Thyroid gland (tissue), 4 donors: ENCODE results near the gene PABPC1L. TPM values are rescaled to one million over a fixed set of nuclear protein-coding genes. Genes with fewer than 3 reads are reported as not detected.
A peak's percentile ranks its signal among the peaks of the same experiment; 100 is the strongest.
"Not testable (repeated sequence)": the region's sequence is repeated elsewhere in the genome, so short reads cannot be mapped to it uniquely, and the experiment has no call there.

Experiments
- DNase-seq, 2 donors: peaks; one replicate each; pipeline ENCODE4 v3.0.0-alpha.2; 2019
- H3K27ac ChIP-seq, 3 donors: fragments of 200-600 bp; sonication (generic); 1 replicate in 2 of 3; 2 replicates in 1 of 3; pipeline ENCODE4 v1.5.1; 2016 to 2019; ENCODE audit warnings: mild to moderate bottlenecking in 1 of 3, moderate library complexity in 1 of 3
- H3K27me3 ChIP-seq: fragments of 200-600 bp; sonication (generic); one replicate; pipeline ENCODE4 v1.5.1; 2019
- H3K36me3 ChIP-seq, 2 donors: fragments of 200-600 bp; sonication (generic); one replicate each; pipeline ENCODE4 v1.5.1; 2016 to 2019
- H3K4me1 ChIP-seq, 2 donors: fragments of 200-600 bp; sonication (generic); one replicate each; pipeline ENCODE4 v1.5.1; 2017 to 2019
- H3K4me3 ChIP-seq, 3 donors: fragments of 200-600 bp; sonication (generic); replicated peaks in 1 of 3; 1 replicate in 2 of 3; 2 replicates in 1 of 3; pipeline ENCODE4 v1.5.1; 2016; ENCODE audit warnings: mild to moderate bottlenecking in 1 of 3
- H3K9me3 ChIP-seq: fragments of 200-600 bp; sonication (generic); one replicate; pipeline ENCODE4 v1.5.1; 2017
- CTCF ChIP-seq, 6 experiments: fragments of 200-600 bp in 3 of 6; fragments of 450-650 bp in 3 of 6; sonication (generic) in 3 of 6; IDR thresholded peaks; one replicate each; pipeline ENCODE4 v1.5.1; 2016 to 2019; ENCODE audit warnings: antibody characterized with exemption in 6 of 6, mild to moderate bottlenecking in 2 of 6, inconsistent platforms in 1 of 6, moderate library complexity in 1 of 6
- POLR2A ChIP-seq, 2 donors: fragments of 450-650 bp; IDR thresholded peaks; one replicate each; pipeline ENCODE4 v1.6.1; 2017; ENCODE audit warnings: antibody characterized with exemption in 2 of 2, mild to moderate bottlenecking in 2 of 2, moderate library complexity in 1 of 2
- WGBS, 2 donors: methylation state at CpG; one replicate each; pipeline ENCODE4 v1.1.5; 2017; 5-methylcytosine and 5-hydroxymethylcytosine counted together
- intact Hi-C: fragments of 100-400 bp; cut with DNase I; formaldehyde crosslinking; loops from one replicate; pipeline ENCODE4 v1.15.1; 2023
- total RNA-seq, 4 donors: library from RNA; depleted of rRNA; stranded (reverse); fragments of >200 nt; gene quantifications; one replicate each; pipeline ENCODE4 v1.2.3, GENCODE V29; 2016

Gene PABPC1L
- total RNA-seq, 4 donors from 2014 or later, result 26.5 to 53.8 (median 31.9) TPM

GRCh38 chr20:44866703-44867335 lies 43.0 kb upstream of the PABPC1L start:
- no peak for TF ChIP-seq CTCF (IDR thresholded peaks at IDR 0.05)
- no peak for TF ChIP-seq POLR2A (IDR thresholded peaks at IDR 0.05)
- no peak overlapping the region for H3K27ac ChIP-seq
- WGBS, 2 donors, result 84 to 86% methylated on average over 8 of the region's 8 CpGs

GRCh38 chr20:44869471-44869870 lies 40.4 kb upstream of the PABPC1L start:
- Histone ChIP-seq H3K36me3 (no peaks in the 10 kb centered on the region), H3K4me1 (no peaks in the 10 kb centered on the region), H3K27me3 (no peaks in the 10 kb centered on the region), H3K4me3 (no peak overlapping the region), H3K27ac (no peak overlapping the region), H3K9me3 (no peaks in the 10 kb centered on the region)
- 81 to 86% methylated on average over 5 of the region's 5 CpGs for WGBS, 2 donors
- DNase-seq, result no peak
- TF ChIP-seq POLR2A (IDR thresholded peaks at IDR 0.05) (no peak), CTCF (IDR thresholded peaks at IDR 0.05) (no peak)
- intact Hi-C loops, result loop anchor here (5.0 kb wide), 2 partner anchors 122 to 187 kb away; partner anchors contain the start of gene KCNK15

More at GRCh38 chr20:44866703-44867335, 43.0 kb upstream of the PABPC1L start:
- no peak overlapping the region for H3K4me3 ChIP-seq
- peaks cover 19 to 25% of the 10 kb centered on the region in 2 donors for H3K4me1 ChIP-seq
- no peaks in the 10 kb centered on the region for H3K9me3 ChIP-seq
- no peak for DNase-seq
- H3K27me3 ChIP-seq, result no peaks in the 10 kb centered on the region
- intact Hi-C loops, result loop anchor here (5.0 kb wide), 2 partner anchors 120 to 185 kb away; partner anchors contain the start of gene KCNK15
- H3K36me3 ChIP-seq, result no peaks in the 10 kb centered on the region

- 89 to 91% methylated on average over 4 of the region's 4 CpGs for WGBS, 2 donors
- H3K4me3 ChIP-seq, DNase-seq, H3K36me3 ChIP-seq, H3K9me3 ChIP-seq, intact Hi-C loops, H3K27ac ChIP-seq, H3K27me3 ChIP-seq: not testable (repeated sequence)
- H3K4me1 ChIP-seq, result peaks cover 12 to 17% of the 10 kb centered on the region in 2 donors
Measured at GRCh38 chr20:44882360-44882759, 27.5 kb upstream of the PABPC1L start.

GRCh38 chr20:44883214-44883902 lies 26.5 kb upstream of the PABPC1L start:
- intact Hi-C loops, result no loop called here
- Histone ChIP-seq H3K4me3 (no peak overlapping the region), H3K36me3 (no peaks in the 10 kb centered on the region), H3K4me1 (peaks cover 21 to 26% of the 10 kb centered on the region in 2 donors), H3K9me3 (no peaks in the 10 kb centered on the region), H3K27me3 (no peaks in the 10 kb centered on the region), H3K27ac (no peak overlapping the region)
- no peak for TF ChIP-seq POLR2A (IDR thresholded peaks at IDR 0.05)
- no peak for TF ChIP-seq CTCF (IDR thresholded peaks at IDR 0.05)
- no peak for DNase-seq
- WGBS, 2 donors, result 88 to 93% methylated on average over 7 of the region's 7 CpGs

GRCh38 chr20:44884907-44885391 lies 24.9 kb upstream of the PABPC1L start:
- 4 to 11% methylated on average over 11 to 14 of the region's 14 CpGs for WGBS, 2 donors
- TF ChIP-seq POLR2A (IDR thresholded peaks at IDR 0.05) (no peak), CTCF (IDR thresholded peaks at IDR 0.05) (no peak)
- peaks cover 29 to 40% of the 10 kb centered on the region in 2 donors for H3K4me1 ChIP-seq
- H3K27me3 ChIP-seq, result no peaks in the 10 kb centered on the region
- H3K36me3 ChIP-seq, result no peaks in the 10 kb centered on the region
- H3K4me3 ChIP-seq, result peak overlapping the region in 1 of 3 donors; percentile 97
- intact Hi-C loops, result no loop called here
- peak overlapping the region in 1 of 3 donors; percentile 92 for H3K27ac ChIP-seq
- no peaks in the 10 kb centered on the region for H3K9me3 ChIP-seq
- DNase-seq, result peak in 1 of 2 donors; percentile 20
